GM19372 (cell line): Measurements from ENCODE around the gene CELA2A.
"Not testable (repeated sequence)": the region's sequence is repeated elsewhere in the genome, so short reads cannot be mapped to it uniquely, and the experiment has no call there.

Experiments
- ATAC-seq: cut with Tn5 transposase; IDR thresholded peaks from one replicate; pipeline ENCODE4 v1.9.1; 2021; ENCODE audit warnings: mild to moderate bottlenecking, low read depth, moderate library complexity; ENCODE audit not compliant: unreplicated experiment

The CELA2A gene

GRCh38 chr1:15489052-15489736, 32.7 kb downstream of the CELA2A start:
- ATAC-seq: no peak

GRCh38 chr1:15491010-15491409, 34.5 kb downstream of the CELA2A start:
- not testable (repeated sequence) for ATAC-seq

- ATAC-seq: no peak
Measured at GRCh38 chr1:15492596-15492995, 36.1 kb downstream of the CELA2A start.

GRCh38 chr1:15493869-15494390, 37.4 kb downstream of the CELA2A start:
- no peak for ATAC-seq

GRCh38 chr1:15500184-15501178, 43.9 kb downstream of the CELA2A start:
- ATAC-seq: no peak

- ATAC-seq: no peak
Measured at GRCh38 chr1:15501208-15502032, 44.9 kb downstream of the CELA2A start.

GRCh38 chr1:15504436-15504835, 47.9 kb downstream of the CELA2A start:
- no peak for ATAC-seq

- ATAC-seq: no peak
Measured at GRCh38 chr1:15506831-15507230, 50.3 kb downstream of the CELA2A start.

- no peak for ATAC-seq
Measured at GRCh38 chr1:15507278-15507677, 50.7 kb downstream of the CELA2A start.

- ATAC-seq: no peak
Measured at GRCh38 chr1:15508700-15509487, 52.4 kb downstream of the CELA2A start.

GRCh38 chr1:15509586-15509985, 53.1 kb downstream of the CELA2A start:
- no peak for ATAC-seq

GRCh38 chr1:15510611-15511405, 54.3 kb downstream of the CELA2A start:
- ATAC-seq: no peak

GRCh38 chr1:15513192-15513591, 56.7 kb downstream of the CELA2A start:
- ATAC-seq: no peak

GRCh38 chr1:15513919-15514318, 57.4 kb downstream of the CELA2A start:
- no peak for ATAC-seq

- not testable (repeated sequence) for ATAC-seq
Measured at GRCh38 chr1:15514557-15514956, 58.0 kb downstream of the CELA2A start.

- ATAC-seq: no peak
Measured at GRCh38 chr1:15515022-15515663, 58.6 kb downstream of the CELA2A start.

GRCh38 chr1:15519625-15520024, 63.1 kb downstream of the CELA2A start:
- no peak for ATAC-seq

GRCh38 chr1:15521206-15521906, 64.8 kb downstream of the CELA2A start:
- not testable (repeated sequence) for ATAC-seq
